ENCODE results near the gene MYO5B.

MYO5B gene

DNA sequence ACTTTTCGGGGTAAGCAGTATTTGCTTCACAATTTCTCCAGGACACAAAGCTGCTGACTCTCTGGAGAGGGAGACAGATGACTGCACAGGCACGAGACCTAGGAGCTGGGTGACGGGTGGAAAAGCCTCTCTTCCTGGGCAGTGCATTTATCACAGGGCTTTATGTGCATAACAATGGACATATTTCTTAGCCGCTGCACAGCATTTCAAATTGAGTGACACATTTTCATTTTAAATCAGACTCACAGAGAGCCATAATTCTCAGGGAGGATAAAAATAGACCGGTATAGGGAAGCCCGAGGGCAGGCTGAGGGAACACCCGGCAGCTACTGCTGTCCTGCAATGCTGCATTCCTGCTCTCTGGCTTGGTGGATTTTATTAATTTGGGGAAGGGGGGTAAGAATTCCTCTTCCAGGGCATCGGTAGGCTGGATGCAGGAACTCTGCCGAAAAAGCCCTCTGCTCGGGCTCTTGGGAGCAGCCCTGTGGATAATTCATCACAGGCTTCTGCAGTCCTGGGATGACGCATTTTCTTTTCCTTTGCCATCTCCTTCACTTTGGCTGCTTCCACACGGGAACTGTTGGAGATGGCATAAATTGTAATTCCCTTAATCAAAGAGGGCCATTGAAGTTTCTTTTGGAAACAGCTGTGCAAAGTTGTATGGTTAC is 273.5 kb downstream of the MYO5B start:
- DNase-seq, result no peak
- Histone ChIP-seq H3K27ac (no peak overlapping the region), H3K27me3 (replicated peaks) (peaks cover 7% of the 10 kb centered on the region), H3K36me3 (replicated peaks) (no peaks in the 10 kb centered on the region), H3K4me3 (ENCODE audit: low read depth, low read length) (no peak overlapping the region)
- no peak for TF ChIP-seq CTCF (IDR thresholded peaks at IDR 0.05; ENCODE audit: low read depth, low read length, missing control alignments)
- in situ Hi-C loops (cut with HindIII; ENCODE audit: low pct_ligation_motif_present, low sequenced_read_pairs), result no loop called here

DNA sequence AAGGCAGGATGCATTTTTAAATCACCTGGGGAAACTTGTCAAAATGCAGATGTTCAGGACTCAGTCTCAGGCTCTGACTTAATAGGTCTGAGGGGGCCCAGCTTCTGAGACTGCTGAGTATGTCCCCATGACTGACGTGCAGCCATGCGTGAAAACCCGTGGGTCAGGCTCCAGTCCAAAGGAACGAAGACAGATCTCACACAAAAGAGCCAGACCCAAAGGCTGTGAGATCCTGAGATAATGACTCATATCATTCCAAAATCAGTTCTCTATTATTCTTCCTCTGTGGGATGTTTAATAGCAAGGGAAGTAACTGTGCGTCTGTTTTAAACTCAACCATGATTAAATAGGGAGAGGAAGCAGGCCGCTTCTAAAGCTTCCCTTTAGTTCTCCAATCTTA is 274.2 kb downstream of the MYO5B start:
- in situ Hi-C loops (cut with HindIII; ENCODE audit: low pct_ligation_motif_present, low sequenced_read_pairs), result no loop called here
- Histone ChIP-seq H3K27me3 (replicated peaks) (peaks cover 7% of the 10 kb centered on the region), H3K36me3 (replicated peaks) (no peaks in the 10 kb centered on the region), H3K4me3 (ENCODE audit: low read depth, low read length) (no peak overlapping the region), H3K27ac (no peak overlapping the region)
- peak; percentile 37 for DNase-seq
- TF ChIP-seq CTCF (IDR thresholded peaks at IDR 0.05; ENCODE audit: low read depth, low read length, missing control alignments), result no peak

DNA sequence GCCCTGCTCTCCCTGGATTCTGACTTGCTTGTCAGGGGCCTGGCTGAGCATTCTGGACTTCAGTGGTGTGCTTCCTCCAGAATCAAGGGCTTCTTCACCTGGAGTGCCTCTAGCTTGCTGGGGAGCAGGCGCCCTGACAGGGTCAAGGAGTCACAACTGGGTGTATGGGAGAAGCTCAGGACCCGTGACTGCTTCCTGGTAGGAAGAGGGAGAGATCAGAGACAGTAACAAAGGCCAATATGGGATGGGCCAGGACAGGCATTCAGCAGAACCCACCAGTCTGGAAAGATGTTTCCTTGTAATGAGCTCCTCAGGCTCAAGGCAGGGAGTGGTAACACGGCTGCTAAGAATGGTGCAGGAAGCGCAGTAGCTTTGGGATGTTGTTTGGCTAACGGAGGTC is 277.2 kb downstream of the MYO5B start:
- Histone ChIP-seq H3K27ac (no peak overlapping the region), H3K27me3 (replicated peaks) (peaks cover 7% of the 10 kb centered on the region), H3K36me3 (replicated peaks) (no peaks in the 10 kb centered on the region), H3K4me3 (ENCODE audit: low read depth, low read length) (no peak overlapping the region)
- no peak for TF ChIP-seq CTCF (IDR thresholded peaks at IDR 0.05; ENCODE audit: low read depth, low read length, missing control alignments)
- in situ Hi-C loops (cut with HindIII; ENCODE audit: low pct_ligation_motif_present, low sequenced_read_pairs), result no loop called here
- no peak for DNase-seq

DNA sequence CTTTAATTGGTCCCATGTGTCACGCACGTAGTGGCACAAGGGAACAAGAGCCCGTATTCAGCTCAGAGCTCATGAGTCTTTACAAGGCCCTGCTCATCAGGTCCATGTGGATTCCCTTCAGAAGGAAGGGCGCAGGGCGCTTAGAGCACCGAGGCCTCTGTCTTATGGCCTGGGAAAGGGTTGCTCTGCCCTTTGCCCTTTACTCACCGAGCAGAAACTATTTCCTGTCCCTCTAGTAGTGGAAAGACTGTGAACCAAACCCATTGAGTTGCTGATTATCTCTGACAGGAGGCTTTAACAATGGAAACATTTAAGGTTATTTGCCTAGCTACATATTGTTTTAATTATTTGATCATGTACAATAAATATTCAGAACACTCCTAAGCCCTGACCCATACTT is 279.6 kb downstream of the MYO5B start:
- in situ Hi-C loops (cut with HindIII; ENCODE audit: low pct_ligation_motif_present, low sequenced_read_pairs), result no loop called here
- DNase-seq, result no peak
- Histone ChIP-seq H3K27ac (no peak overlapping the region), H3K27me3 (replicated peaks) (no peaks in the 10 kb centered on the region), H3K36me3 (replicated peaks) (no peaks in the 10 kb centered on the region), H3K4me3 (ENCODE audit: low read depth, low read length) (no peak overlapping the region)
- no peak for TF ChIP-seq CTCF (IDR thresholded peaks at IDR 0.05; ENCODE audit: low read depth, low read length, missing control alignments)

DNA sequence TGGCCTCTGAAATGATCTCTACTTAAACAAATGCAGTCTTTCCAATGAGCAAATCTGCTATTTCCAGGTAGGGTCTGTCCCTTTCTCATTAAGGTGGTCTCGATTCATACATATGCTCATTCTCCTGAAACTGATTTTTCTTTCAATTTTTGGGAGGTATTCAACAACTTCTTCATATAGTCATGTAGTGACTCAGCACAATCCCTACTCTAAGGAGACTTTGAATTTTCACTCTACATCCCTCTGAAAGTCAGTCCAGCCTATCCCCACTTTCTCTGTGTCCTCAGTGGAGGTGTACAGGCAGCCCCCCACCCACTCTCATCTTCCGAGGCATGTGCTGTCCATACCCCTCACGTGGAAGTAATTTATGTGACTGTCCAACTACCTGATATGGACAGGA is 281.7 kb downstream of the MYO5B start:
- H3K4me3 ChIP-seq (ENCODE audit: low read depth, low read length), result no peak overlapping the region
- no peaks in the 10 kb centered on the region for H3K36me3 ChIP-seq (replicated peaks)
- no peak for DNase-seq
- H3K27ac ChIP-seq, result no peak overlapping the region
- in situ Hi-C loops (cut with HindIII; ENCODE audit: low pct_ligation_motif_present, low sequenced_read_pairs), result no loop called here
- no peak for TF ChIP-seq CTCF (IDR thresholded peaks at IDR 0.05; ENCODE audit: low read depth, low read length, missing control alignments)
- no peaks in the 10 kb centered on the region for H3K27me3 ChIP-seq (replicated peaks)

GRCh38 chr18:49911427-49911826 is 283.5 kb downstream of the MYO5B start:
- H3K27me3 ChIP-seq (replicated peaks), result no peaks in the 10 kb centered on the region
- H3K4me3 ChIP-seq (ENCODE audit: low read depth, low read length), result no peak overlapping the region
- TF ChIP-seq CTCF (IDR thresholded peaks at IDR 0.05; ENCODE audit: low read depth, low read length, missing control alignments), result no peak
- H3K36me3 ChIP-seq (replicated peaks), result no peaks in the 10 kb centered on the region
- no peak overlapping the region for H3K27ac ChIP-seq
- in situ Hi-C loops (cut with HindIII; ENCODE audit: low pct_ligation_motif_present, low sequenced_read_pairs), result no loop called here
- DNase-seq, result no peak
